GM21381 (cell line): ENCODE data around the gene NDUFA3.
A peak's percentile ranks its signal among the peaks of the same experiment; 100 is the strongest.
"Not testable (repeated sequence)": the region's sequence is repeated elsewhere in the genome, so short reads cannot be mapped to it uniquely, and the experiment has no call there.

Source experiments
- ATAC-seq: cut with Tn5 transposase; IDR thresholded peaks from one replicate; pipeline ENCODE4 v1.9.1; 2021; ENCODE audit warnings: mild to moderate bottlenecking, moderate library complexity; ENCODE audit not compliant: unreplicated experiment

Gene NDUFA3

DNA sequence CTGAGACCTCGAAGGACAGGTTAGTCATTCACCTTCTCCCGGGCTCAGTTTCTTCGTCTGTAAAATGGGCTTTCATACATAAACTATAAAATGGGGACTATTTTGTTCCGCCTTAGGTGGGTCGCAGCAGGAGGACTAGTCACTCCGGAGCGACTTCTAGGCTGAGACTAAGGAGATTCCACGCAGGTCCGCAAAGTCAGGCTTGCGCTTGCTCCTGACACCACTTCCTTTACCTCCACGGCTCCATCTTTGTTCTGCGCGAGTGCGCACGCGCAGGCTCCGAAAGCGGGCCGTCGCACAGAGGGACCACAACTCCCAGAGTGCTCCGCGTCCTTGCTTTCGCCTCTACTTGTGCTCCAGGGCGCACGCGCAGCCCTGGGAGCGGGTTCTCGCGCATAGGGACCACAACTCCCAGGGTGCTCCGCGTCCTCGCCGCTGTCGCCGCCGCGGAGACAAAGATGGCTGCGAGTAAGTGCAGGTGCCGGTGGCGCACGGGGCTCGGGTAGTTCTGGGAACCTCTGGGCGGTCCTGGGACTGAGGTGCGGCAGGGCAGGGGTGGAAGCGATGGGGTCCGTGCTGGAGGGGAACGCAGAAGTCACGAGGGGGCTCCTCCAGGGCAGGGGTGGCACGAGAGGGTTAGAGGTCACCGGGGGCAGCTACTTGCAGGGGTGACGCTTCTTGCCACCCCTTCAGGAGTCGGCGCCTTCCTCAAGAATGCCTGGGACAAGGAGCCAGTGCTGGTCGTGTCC lies at the start of gene NDUFA3:
Gene NDUFA3, plus strand, starts transcription at position 435 of the 749 bp plus-strand sequence. Its CDS starts 24 bp downstream, at position 459.
- peak; percentile 91 for ATAC-seq

DNA sequence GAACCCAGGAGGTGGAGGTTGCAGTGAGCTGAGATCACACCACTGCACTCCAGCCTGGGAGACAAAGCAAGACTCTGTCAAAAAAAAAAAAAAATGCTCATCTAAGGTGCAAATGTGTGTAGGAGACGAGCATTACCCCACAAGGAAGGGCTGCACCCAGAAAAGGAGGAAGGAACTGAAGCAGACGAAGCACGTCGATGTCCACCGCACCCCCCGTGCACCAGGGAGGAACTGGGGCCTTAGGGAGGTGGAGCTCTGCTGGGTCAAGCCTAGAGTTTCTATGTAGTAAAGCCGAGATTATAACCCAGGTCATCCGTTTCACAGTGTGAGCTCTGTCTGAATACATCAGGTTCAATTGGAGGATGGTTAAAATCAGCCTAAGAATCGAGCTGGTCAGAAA lies 40.0 kb upstream of the NDUFA3 start:
- no peak for ATAC-seq

DNA sequence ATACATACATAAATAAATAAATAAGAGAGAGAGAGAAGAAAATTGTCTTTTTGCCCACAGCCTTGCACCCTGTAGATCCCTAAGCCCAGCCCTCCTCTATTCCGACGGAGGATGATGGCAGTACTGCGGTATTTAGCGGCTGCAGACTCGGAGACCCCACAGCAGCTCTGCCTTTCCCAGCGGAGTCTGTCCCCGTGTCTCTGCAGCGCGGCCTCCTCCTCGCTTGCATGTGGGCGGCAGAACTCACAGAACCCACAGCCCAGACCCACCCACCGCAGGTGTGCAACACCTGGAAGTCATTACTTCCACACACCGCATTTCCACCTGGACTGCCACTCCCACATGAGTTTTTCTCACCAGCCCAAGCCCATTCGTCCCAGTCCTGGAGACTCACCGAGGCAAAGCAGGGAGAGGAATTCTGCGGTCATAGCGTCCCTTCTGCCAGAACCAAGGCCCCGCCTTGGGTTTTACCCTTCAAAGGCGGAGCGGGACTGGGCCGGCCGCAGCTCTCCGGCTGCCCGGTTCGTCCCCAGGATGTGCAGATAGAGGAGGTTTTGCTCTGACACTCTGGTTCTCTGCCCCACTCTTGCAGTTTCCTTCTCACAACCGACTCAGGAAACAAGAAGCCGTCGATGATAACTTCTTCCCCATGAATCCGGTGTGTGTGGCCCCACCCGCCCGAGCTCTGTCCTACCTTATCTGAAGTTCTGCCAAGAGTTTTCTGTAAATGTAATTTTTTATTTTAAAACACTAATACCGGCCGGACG lies 39.1 kb upstream of the NDUFA3 start, which contains the start of gene VSTM1:
Gene VSTM1, minus strand, starts transcription at position 548 of the 767 bp plus-strand sequence. Its CDS starts 120 bp downstream, at position 428.
- ATAC-seq: no peak

DNA sequence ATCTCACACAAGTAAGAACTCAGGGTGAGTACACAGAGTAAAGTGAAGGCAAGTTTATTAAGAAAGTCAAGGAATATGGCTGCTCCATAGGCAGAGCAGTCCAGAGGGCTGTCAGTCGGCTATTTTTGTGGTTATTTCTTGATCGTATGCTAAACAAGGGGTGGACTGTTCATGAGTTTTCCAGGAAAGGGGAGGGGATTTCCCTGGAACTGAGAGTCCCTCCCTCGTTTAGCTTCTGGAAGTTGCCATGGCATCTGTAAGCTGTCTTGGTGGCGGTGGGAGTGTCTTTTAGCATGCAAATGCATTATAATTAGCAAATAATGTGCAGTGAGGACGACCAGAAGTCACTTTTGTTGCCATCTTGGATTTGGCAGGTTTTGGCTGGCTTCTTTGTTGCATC lies 33.2 kb upstream of the NDUFA3 start:
- ATAC-seq: no peak

DNA sequence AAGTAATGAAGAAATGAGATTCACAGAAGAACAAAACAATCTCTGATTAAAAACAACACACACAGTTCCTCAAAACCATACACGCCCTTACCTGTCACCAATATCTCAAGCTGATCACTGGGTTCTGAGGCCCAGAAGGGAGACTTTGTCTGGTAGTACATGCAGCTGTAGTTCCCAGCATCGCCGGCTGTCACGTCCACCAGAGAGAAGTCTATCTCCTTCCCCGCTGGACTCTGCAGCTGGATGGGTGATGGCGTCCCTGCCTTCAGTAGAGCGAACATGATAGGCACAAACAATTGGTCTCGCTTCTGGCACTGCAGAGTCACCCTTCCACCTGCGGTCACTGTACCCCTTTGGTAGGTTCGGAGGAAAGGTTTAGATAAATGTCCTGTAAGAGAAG lies 28.8 kb upstream of the NDUFA3 start:
- no peak for ATAC-seq

DNA sequence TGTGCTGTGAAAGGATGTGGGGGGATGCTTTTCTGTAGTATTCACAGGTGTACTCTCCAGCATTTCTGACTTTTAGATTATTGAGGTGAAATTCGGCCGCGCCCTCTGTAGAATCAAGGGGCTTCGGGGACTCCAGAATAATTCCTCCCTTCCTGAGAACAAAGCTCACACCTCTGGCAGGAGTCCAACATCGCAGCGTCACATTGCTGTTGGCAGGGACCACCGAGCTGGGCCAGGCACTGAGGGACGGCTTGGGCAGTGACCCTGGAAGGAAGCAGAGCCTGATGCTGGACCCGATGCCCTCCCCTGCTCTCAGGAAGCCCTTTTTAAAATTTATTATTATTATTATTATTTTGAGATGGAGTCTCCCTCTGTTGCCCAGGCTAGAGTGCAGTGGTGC lies 27.8 kb upstream of the NDUFA3 start:
- no peak for ATAC-seq

DNA sequence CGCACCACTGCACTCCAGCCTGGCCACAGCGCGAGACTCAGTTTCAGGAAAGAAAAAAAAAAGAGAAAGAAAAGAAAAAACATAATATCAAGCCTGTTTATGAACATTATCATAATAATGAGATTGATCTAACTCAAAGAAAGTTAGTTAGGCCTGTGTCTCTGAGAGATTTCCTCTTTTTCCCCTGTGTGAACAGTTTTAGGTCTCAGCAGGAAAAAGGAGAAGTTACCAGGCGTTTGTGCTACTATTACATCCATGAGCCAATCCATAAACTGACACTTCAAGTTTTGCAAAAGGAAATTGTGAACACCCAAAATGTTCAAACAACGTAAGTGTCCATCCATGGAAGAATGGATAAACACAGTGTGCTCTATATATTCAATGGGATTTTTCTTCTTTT lies 25.3 kb upstream of the NDUFA3 start:
- ATAC-seq: no peak

DNA sequence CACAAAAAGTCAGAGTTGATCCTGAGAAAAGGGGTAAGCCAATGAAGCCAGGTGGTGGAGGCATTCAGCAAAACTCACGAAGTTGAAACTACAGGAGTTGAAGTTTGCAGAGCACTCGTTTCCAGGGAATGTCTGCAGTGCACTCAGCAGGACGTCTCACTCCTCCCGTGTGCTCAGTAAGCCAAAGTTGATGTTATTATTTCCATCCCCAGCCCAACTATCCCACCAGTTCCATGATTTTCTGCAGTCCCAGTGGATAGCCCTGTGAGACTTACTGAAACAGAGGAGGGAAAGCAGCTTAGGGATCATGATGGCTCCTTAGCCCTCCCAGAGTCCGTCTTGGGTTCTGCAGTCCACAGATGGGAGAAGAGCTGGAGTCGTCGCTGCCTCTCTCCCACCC lies 21.6 kb upstream of the NDUFA3 start, which contains the start of gene TARM1:
Gene TARM1, minus strand, starts transcription at position 334 of the 400 bp plus-strand sequence. Its CDS starts 25 bp downstream, at position 309.
- no peak for ATAC-seq

DNA sequence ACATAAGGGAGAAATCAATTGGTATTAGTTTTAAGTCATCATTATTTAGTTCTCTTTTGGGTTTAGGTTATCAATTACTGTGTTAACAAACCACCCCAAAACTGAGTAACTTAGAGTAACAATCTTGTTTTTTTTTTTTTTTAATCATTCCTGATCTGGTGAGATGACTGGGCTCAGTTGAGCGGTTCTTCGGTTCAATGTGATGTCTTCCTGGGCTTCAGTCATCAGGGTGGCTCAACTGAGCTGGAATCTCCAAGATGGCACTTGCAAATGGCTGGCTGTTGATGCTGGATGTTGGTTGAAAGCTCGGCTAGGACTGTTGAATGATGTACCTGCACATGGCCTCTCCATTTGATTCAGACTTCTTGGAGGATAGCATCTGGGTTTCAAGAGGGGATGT lies 18.2 kb upstream of the NDUFA3 start:
- no peak for ATAC-seq

DNA sequence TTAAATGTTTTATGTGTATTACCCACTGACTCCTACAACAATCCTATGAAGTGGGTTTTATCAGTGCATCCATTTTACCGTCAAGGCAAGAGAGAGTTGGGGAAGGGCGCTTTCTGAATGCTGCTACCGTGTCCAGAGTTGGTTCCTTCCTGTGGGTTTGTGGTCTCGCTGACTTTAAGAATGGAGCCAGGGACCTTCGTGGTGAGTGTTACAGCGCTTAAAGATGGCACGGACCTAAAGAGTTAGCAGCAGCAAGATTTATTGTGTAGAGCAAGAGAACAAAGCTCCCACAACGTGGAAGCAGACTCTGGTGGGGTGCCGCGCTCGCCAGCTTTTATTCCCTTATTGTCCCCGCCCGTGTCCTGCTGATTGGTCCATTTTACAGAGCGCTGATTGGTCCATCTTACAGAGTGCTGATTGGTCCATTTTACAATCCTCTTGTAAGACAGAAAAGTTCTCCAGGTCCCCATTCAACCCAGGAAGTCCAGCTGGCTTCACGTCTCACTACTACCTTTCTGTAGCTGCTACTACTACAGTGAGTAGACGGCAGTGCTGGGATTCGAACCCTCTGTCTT lies 8.1 kb upstream of the NDUFA3 start:
- ATAC-seq: no peak

DNA sequence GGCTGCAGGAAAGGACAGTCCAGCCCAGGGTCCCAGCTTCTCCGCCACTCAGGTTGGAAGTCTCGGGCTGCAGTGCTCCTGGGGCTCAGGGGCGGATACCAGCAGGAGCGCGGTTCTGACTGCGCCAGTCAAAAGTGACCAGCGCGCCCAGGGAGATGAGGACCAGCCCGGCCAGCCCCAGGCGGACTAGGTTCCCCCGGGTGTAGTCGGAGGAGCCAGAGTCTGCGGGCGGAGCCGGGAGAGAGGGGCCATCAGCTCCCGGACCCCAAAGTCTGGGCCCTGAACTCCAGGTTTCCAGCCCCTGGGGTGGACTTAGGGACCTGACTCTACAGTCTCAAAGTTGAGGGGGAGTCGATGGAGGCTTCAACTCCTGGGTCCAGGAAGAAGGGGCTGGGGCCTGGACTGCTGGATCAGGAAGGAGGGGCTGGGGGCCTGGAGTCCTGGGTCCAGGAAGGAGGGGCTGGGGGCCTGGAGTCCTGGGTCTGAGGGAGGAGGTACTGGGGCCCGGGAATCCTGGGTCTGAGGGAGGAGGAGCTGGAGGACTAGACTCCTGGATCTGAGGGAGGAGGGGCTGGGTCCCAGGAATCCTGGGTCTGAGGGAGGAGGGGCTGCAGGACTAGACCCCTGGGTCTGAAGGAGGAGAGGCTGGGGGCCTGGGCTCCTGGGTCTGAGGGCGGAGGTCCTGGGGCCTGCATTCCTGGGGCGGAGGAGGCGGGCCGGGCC lies 7.4 kb upstream of the NDUFA3 start:
- ATAC-seq: no peak

DNA sequence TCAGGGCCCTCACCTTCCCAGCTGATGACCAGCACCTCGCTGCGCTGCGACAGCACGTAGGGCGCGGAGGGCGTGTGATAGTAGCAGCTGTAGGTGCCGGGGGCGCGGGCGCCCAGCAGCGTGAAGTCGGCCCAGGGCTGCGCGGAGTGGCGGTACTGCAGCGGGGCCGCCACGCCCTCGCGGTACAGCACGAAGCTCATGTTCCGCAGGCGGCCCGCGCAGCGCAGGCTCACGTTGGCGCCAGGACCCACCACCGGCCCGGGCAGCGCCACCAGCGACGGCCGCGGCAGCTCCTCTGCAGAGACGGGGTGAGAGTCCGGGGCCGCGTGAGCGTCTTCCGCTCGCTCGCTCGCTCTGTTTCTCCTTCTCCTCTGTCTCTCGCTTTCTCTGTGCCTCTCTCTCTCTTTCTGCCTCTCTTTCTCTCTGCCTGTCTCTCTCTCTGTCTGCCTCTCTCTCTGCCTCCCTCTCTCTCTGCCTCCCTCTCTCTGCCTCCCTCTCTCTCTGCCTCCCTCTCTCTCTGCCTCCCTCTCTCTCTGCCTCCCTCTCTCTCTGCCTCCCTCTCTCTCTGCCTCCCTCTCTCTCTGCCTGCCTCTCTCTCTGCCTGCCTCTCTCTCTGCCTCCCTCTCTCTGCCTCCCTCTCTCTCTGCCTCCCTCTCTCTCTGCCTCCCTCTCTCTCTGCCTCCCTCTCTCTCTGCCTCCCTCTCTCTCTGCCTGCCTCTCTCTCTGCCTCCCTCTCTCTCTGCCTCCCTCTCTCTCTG lies 6.6 kb upstream of the NDUFA3 start:
- ATAC-seq: not testable (repeated sequence)

DNA sequence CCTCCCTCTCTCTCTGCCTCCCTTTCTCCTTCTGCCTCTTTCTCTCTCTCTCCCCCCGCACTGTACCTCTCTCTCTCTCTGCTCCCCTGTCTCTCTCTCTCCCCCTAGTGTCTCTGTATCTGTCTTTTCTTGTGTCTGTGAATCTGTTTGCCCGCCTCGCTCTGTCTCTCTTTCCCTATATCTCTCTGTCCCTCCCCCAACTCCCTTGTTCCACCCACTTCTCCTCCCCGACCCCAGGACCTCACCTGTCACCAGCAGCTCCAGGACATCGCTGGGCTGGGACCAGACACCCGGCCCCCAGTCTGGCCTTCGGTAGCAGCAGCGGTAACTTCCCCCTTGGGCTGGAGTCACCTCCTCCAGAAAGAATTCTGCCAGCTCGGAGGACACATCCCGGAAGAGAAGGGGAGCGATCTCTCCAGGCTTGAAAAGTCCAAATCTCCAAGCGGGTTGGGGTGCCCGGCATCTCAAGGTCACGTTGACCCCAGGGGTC lies 6.0 kb upstream of the NDUFA3 start:
- ATAC-seq: no peak

DNA sequence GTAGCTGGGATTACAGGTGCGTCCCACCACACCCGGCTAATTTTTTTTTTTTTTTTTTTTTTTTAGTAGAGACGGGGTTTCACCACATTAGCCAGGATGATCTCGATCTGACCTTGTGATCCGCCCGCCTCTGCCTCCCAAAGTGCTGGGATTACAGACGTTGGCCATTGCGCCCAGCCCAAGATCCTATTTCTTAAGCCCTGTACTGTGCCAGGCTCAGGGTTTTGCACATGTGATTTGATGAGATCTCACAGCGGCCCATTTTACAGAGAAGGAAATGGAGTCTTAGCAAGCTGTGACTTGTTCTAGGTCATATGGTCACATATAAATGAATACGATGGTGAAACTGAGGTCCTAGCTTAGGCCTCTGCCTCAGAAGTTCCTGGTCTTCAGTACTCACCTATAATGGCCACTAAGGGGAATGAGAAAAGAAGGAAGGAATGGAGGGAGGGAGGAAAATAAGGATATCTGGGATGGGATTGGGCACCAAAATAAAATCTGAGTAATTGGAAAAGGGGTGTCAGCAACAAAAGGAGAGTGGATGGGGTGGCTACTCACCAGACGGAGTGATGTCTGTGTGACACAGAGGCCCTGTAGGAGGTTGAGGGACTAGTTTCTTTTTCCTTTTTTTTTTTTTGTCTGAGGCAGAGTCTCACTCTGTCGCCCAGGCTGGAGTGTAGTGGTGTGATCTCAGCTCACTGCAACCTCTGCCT lies 3.3 kb upstream of the NDUFA3 start:
- ATAC-seq: no peak

DNA sequence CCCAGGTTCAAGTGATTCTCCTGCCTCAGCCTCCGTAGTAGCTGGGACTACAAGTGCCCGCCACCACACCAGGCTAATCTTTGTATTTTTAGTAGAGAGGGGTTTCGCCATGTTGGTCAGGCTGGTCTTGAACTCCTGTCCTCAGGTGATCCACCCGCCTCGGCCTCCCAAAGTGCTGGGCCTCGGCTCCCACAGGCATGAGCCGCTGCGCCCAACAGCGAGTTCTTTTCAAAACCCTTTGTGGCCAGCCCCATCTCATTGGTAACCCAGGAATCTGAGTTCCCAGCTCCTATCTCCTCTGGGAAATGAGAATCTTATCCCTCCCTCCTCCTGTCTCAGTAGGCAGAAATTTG lies 2.8 kb upstream of the NDUFA3 start:
- ATAC-seq: not testable (repeated sequence)

DNA sequence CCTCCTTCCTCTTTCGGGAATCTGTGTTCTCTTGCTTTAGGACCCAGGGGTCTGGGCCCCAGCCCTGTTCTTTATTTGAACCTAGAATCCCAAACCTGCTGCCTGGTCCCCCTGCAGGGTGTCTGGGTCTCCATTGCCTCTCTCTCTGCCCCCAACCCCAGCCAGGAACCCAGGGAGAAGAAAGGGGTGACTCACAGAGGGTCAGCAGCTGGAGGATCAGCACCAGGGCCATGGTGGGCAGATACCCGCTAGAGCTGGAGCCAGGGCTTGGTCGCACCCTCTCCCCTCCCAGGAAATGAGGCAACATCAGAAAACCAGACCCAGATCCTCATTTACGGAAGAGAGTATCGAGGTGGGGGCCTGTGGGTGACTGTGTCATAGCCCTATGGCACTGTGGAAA lies 2.1 kb upstream of the NDUFA3 start, which contains the start of gene OSCAR:
Gene OSCAR, minus strand, starts transcription at position 243 of the 400 bp plus-strand sequence. Its CDS starts 11 bp downstream, at position 232.
- ATAC-seq: no peak

DNA sequence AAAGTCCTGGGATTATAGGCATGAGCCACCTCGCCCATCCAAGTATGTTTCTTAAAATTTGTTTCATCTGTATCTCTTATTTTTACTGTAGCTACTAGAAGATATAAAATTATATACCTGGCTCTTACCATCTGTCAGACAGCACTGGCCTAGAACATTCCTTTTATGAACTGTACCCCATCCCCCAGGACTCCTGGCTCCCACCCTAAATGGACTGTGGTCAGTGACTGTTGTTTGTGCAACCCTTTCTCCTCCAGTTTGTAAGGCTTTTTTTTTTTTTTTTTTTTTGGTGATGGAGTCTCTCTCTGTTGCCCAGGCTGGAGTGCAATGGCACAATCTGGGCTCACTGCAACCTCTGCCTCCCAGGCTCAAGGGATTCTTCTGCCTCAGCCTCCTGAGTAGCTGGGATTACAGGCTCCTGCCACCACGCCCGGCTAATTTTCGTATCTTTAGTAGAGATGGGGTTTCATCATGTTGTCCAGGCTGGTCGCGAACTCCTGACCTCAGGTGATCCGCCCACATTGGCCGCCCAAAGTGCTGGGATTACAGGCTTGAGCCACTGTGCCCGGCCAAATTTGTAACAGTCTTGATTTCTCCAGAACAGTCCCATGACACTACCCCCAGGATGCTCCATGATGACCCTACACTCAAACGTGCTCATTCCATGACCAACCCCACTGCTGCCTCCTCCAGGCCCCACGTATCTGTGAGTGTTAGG lies 2.5 kb downstream of the NDUFA3 start:
- no peak for ATAC-seq

DNA sequence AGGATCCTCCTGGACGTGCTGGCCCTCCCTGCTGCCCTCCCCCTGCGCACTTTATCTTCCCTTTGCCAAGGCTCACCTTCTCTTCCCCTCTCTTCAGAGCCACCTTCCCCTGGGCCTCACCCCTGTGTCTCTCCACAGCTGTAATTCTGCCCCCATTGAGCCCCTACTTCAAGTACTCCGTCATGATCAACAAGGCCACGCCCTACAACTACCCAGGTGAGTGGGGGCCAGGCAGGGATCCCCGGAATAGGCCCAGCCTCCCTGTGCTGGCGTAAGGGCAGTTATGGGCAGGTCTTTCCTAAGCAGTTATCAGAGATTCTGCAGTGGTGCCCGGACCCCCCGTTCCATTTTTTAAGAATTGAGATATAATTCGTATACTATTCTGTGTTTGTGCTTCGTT lies 3.1 kb downstream of the NDUFA3 start:
- ATAC-seq: no peak

DNA sequence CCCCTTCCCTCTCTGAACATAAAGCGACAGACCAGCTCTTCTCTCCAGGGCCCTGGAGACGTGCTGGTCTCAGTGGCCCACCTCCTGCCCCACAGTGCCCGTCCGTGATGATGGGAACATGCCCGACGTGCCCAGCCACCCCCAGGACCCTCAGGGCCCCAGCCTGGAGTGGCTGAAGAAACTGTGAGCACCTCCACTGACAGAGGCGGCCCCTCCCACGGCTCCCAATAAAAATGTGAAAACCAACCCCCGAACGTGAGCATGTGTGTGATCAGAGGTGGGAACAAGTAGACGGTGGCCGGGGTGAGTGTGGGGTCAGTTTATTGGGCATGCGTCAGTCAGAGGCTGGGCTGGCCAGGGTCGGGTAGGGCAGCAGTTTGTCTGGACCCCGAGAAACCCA lies 4.1 kb downstream of the NDUFA3 start:
- ATAC-seq: no peak
